ENCODE data around the gene SLC25A20.

Gene SLC25A20

DNA sequence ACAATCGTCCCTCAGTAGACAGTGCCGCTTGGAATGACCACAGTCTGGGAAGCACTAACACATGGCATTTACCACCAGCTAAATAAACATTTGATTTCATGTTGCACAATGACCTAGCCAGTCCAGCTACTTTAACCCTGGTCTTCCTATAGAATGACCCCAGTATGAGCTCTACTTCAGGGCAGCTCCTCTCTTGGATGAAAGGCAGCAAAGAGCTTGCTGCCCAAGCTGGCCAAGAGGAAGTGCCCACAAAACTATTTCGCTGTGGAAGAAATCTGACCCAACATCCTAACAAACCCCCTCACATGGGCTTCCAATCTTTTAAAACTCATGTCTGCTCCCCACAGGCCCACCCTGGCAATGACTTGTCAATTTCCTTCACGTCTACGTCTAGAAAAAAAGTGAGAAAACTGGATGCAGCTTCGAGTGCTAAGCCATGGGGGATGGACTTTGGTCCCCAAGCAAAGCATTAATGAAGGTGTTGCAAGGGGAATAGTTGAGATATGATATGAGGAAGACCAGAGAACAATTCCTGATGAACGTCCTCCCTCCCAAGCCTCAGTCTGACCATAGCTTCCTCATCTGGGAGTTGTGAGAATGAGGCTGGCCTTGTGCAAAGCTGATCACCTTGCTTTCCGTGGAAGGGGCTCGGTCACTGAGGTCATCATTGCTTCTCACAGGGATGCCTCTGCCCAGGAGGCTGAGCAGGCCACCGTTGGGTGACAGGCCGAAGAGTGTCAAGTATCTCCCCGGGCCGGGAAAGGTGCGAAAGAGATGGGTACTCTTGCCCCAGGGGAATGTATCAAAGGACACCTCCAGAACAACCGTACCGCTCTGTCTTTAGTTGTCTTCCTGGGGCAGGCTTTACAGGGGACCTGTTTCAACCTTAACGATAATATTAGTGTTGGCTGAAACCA is 964 bp downstream of the SLC25A20 start:
- DNase-seq: no peak

DNA sequence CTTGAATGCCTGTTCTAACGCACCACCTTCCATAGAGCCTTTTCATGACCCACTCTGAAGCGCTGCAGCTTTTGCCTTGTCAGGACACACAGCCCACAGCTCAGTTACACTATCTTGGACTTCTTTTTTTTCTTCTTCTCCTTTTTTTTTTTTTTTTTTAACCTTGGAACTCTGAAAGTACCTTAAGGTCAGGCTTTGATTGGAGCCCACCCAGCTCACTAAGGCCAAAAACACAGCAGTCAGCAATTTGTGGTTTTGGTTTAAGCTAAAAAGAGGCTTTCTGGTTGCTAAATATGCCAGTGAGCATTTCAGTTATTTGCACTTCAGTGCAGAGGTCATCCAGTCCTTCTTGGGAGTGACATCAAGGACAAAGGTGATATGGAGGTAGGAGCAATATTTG is 1.7 kb downstream of the SLC25A20 start:
- no peak for DNase-seq

DNA sequence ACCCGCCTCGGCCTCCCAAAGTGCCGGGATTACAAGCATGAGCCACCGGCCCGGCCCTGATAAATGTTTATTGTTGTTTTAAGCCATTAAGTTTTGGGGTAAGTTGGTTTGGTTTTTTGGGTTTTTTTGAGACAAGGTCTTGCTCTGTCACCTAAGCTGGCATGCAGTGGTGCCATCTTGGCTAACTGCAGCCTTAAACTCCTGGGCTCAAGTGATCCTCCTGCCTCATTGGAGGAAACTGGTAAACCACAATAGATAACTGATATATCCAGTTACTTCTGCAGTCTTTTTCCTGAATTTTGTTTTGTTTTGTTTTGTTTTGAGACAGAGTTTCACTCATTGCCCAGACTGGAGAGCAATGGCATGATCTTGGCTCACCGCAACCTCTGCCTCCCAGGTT is 4.2 kb downstream of the SLC25A20 start:
- DNase-seq: no peak

DNA sequence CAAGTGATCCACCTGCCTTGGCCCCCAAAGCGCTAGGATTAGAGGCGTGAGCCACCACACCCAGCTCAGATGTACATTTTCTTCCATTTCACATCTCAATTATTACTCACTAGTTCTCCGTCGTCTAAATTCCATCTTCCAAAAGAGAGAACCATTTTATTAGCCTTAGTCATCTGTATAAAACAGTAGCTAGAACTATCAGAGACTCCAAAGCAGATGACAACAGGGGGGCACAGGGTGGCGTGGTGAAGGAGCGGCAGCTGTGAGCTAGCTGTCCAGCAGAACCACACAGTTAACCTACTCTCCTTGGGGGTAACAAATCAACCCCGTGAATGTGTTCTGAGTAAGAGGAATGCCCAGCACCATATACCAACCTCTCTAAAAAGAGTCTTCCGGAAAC is 7.1 kb downstream of the SLC25A20 start:
- DNase-seq: no peak

DNA sequence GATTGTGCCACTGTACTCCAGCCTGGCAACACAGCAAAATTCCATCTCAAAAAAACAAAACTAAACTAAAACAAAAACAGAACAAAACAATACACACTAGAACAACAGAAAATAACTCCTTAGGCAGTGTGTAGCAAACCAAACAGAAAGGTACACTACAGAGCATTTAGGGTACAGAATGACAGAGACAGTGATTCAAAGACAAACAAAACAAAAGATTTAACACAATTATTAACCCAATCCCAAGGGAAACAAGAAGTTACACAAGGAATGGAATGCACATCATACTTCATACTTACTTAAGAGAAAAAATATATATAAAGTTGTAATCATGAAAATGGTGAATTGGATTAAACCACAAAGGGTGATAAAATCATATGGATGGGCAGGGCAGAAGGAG is 12.9 kb downstream of the SLC25A20 start:
- DNase-seq: no peak

DNA sequence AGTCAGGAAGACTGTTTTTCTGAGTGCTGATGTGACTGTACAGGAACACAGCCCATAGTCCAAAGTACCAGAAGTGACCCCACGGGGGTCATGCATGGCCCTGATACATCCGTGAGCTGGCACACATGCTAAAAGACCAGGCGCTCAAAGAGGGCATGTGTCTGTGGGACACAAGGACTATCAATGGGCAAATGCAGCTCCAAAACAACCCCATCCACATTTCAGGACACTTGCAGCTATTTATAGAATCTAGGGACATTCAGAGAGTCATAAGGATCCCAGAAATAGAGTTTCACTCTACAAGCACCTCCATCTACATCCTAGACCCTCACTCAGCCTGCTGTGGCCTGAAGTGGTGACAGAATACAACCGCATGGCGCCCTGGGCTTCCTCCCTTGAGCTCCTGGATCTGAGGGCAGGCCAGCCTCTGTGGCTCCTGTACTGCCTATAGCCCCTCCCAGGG is 17.0 kb downstream of the SLC25A20 start:
- no peak for DNase-seq

DNA sequence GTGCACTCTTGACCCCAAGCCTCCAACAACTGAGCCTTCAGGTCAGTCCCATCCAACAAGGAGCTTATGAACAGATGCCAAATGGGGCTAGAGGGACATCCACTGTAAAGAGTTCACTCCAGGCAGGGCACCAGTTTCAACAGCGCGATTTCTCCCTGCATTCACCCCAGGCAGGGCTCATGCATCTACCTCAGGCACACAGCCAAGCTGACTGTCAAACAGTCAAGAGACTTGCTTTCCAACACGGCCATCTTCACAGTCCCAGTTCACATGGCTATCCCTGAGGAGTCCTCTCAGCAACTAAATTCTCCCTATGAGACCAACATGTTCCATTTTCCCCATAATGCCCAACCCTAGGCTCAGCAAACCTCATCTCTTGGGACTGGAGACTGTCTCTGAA is 17.7 kb downstream of the SLC25A20 start:
- no peak for DNase-seq

DNA sequence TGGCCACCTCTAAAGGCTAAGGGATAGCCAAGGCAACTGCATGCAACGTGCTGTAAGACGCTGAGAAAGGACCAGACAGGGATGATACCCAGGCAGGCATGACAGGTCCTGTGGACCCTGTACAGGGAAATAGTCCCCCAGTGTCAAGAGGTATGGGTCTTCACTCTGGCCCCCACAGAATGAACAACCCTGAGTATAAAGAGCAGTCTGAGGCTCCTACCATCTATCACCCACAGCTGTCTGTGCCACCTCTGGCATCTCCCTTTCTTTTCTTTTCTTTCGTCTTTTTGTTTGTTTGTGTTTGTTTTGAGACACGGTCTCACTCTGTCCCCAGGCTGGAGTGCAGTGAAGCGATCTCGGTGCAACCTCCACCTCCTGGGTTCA is 18.7 kb downstream of the SLC25A20 start:
- DNase-seq: no peak

DNA sequence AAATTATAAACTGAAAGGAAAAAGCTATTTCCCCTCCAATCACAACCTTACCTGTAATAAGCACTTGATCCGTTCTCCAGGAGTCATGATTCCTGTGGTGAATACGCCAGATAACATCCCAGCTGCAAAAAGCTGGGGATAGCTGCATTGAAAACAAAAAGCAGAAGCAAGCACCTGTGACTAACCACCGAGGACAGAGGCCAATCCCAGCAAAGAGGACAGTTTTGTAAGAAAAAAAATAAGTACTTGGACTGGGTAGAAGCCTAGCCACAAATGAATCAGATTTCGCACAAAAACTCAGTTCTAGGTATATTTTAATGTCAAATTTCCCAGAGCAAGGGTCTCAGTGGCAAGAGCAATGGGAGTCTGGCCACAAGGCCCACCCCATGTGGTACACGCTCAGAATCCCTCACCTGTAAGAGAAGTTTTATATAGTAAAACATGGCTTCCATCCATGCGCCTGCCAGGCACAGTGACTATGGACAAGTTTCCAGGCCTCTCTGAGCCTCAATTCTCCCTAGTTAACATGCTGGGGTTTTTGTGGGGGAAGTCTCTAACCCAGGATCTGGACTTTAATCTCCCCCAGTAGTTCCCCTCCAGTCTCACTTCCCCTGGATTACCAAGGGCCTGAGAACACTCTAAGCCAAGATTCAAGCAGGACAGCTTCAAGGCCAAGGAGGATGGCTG is 19.2 kb downstream of the SLC25A20 start:
- DNase-seq: no peak

DNA sequence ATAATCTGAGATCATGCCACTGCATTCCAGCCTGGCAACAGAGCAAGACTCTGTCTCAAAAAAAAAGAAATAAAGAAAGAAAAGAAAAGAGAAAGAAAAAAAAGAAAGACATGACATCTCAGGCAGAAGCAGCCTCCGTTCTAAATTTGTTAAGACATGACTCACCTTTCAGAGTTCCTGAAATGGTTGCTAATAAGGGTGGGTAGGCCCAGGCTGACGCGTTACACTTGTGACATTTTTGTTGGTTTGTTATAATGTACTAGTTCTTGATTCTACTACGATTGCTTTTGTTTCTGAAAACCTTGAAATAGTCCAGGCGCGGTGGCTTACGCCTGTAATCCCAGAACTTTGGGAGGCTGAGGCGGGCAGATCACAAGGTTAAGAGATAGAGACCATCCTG is 21.0 kb downstream of the SLC25A20 start:
- no peak for DNase-seq

DNA sequence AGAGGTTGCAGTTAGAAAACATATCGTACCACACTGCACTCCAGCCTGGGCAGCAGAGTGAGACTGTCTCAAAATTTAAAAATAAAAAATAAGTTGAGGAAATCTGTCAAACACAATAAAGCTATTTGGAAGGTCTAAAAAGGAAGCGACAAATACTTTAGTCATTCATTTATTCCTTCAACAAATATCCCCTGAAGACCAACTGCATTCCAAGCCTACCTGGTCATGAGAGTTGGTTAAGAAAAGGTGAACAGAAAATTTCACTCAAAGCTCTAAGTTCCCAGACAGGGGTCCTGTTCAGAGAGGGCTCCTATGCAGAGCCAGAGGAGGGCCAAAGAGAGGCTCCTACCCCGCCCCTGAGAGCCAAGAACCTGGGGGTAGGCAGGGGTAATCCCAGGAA is 35.6 kb downstream of the SLC25A20 start:
- DNase-seq: no peak

DNA sequence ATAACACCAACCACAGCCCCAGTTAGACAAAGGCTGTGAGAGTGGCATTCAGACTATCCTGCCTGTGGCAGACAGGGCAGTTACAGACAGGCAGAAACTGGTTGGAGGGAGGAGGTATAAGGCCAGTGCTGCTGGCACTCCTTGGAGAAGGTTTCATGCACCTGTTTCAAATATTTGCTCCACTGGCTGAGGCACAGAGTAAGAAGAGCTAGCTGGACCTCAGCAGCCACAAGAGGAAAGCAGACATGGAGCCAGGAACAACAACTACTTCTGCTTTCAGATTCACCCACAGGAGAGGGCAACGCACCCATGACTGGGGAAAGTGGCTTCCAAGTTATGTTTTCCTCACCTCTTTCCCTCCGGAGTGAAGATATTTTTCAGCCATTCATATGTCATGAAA is 39.5 kb downstream of the SLC25A20 start:
- no peak for DNase-seq

DNA sequence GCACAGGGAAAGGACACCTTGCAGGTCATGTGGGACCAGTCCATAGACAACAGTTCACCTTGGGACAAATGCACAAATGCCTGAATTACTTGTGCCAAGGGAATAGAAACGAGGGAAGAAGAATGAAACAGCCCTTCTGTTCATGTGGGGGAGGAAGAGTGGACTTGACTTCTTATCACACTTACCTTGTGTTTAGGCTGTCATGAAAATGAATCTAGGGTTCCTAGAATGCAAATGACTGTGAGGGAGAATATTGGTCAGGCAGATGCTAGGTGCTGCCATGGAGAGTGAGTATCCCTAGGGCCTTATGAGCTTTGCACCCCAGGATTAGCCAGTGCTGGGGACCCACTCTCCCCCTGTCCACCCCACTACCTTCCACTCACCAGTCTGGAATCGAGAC is 40.0 kb downstream of the SLC25A20 start:
- DNase-seq: no peak

DNA sequence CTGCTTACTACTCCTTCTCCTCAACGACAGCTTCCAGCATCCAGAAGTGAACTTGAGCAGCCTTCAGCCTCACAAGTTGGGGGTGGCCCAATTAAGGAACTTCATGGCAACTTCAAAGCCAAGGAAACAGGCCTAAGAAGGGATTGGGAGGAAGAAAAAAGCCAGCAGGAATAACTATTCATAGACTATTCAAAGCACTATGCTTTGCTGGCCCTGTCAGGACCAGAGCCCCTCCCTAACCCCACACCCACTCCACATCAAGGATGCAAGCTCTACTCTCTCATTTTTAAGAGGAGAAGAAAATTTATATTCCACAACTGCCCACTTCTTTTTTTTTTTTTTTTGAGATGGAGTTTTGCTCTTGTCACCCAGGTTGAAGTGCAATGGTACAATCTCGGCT is 41.0 kb downstream of the SLC25A20 start:
- DNase-seq: no peak

DNA sequence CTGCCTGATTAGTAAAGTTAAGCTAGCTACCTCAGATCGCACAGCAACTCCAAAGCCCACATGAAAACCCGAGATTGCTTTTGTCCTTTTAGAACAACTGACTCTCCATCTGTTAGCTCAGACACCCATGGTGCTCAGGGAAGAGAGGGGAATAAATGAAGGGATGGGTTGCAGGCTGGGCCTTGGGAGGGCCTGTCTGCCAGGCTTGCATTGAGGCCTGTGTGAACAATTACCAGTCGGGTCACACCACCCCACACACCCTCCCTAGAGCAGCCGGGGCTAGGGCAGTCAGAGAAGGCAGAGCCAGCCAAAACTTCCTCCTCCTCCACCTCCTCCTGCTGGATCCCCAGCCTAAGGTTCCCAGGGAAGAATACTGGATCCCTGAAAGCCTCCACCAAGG is 42.2 kb downstream of the SLC25A20 start:
- DNase-seq: no peak

DNA sequence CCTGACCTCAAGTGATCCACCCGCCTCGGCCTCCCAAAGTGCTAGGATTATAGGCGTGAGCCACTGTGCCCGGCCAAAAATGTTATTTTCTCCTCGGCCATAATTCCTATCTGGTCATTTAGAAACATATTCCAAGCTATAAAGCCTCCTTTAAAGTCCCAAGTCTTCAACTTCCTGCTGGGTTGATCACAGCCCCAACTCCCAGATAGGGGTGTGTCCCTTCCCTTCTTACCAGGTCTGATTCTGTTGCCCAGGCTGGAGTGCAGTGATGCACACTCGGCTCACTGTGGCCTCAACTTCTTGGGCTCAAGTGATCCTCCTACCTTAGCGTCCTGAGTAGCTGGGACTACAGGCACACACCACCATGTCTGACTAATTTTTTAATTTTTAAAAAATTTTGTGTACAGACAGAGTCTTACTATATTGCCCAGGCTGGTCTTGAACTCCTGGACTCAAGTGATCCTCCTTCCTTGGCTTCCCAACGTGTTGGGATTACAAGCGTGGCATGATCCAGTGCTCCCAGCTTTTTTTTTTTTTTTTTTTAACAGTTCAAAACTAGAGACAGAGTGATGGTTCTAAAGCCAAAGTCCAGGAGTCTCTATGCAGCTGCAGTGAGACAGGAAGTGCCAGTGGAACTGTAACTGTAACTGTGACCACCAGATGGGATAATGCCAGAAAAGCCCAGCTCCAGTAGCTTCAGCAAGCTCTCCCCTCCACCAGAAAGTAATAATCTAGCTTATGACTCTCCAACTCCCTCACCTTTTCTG is 42.8 kb downstream of the SLC25A20 start:
- no peak for DNase-seq

DNA sequence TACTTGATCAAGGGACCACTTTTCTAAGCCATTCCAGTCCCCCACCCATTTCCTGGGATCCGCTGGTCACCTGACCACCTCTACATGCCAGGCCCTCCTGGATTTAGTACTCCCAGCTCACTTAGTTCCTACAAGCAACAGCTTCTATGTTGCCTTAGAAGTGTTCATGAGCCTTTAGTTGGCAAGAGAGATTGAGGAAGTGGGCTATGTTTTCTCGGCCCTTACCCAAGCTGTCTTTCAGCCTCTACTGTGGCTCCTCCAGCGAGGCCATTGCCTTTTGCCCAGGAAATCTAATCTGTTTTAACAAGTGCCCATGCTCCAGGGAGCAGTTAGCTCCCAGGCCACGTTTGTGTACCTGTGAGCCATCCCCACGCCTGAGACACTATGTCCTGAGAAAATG is 46.5 kb downstream of the SLC25A20 start:
- no peak for DNase-seq

DNA sequence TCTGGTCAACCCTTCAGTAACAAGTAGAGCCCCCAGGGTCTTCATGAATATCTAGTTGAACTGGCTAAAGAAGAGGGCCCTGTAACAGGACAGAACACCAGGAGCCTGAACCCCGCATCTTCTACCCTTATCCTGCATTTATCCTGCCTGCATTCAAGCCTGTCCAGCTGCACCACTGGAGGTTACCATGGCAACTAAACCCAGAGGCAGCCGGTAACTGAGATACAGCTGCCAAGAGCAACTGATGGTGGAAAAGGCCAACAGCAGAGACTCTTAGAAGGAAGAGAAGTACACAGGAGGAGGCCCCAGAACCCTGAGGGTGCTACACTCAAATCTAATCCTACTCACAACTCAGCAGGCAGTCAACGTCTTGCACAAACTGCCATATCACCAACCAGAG is 47.3 kb downstream of the SLC25A20 start:
- no peak for DNase-seq

DNA sequence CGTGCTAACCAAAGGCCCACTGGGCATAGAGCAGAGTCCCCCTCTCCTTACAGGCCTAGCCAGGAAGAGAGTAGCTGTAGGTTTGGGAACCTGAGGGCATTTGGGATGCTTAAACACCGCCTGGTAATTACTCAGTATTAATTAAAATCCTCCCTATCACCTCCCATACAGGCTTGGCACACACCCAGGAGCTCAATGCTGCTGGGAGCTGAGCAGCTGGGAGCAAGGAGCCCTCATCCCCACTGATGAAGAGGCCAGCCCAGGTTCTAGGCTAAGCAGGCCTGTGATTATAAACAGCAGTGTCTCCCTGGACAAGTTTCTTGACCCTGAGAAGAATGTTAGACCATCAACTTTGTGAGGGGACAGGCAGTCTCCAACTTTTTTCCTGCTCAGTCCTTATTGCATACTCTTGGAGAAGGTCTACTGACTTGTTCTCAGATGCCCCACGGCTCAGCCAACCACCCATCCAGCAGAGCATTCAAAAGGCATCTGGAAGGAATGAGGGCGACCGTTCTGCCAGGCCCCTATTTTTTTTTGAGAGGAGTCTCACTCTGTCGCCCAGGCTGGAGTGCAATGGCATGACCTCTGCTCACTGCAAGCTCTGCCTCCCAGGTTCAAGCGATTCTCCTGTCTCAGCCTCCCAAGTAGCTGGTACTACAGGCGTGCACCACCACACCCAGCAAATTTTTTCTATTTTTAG is 49.7 kb downstream of the SLC25A20 start:
- no peak for DNase-seq

DNA sequence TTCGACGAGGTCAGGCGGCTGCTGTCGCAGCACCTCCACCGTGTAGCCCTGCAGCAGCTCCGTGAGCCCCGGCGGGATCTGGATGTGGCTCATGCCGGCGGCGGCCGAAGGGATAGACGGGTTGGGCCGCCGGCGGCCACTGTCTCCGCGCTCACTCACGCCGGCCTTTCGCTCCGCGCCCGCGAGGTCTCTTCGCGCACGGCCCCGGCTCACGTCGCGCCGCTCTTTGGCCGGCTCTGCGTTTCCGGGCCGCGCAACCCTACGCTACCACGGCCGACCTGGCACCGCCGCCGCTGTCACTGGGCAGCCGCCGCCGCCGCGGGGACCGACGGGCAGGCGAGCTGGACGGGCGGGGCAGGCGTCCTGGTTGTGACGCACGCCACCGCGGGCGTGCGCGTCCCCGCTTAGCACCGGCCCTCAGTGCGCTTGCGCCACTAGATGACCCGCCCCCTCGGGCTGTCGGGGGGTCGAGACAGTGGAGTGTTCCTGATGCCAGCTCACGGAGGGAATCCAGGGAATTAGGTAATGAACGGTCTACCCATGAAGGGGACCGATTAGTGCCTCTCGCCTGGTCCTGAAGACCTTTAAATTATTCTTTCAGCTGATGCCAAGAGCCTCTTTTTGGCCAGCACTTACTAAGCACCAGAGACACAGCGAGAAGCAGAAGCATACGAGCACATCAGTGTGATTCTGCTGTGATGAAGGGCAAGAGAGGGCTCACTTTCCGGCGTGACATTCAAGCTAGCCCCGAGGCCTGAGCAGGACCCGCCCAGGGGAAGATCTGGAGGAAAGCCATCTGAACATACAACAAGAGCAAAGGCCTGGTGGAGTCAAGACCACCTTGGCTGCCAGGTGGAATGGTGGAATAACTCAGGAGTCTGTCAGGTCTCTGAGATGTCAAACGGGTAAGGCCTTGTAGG is 50.9 kb downstream of the SLC25A20 start, which contains the start of gene PRKAR2A:
PRKAR2A (minus strand) TSS at position 371 of the 920 bp plus-strand sequence; CDS start at position 93, 278 bp downstream.
- DNase-seq: peak; percentile 61

DNA sequence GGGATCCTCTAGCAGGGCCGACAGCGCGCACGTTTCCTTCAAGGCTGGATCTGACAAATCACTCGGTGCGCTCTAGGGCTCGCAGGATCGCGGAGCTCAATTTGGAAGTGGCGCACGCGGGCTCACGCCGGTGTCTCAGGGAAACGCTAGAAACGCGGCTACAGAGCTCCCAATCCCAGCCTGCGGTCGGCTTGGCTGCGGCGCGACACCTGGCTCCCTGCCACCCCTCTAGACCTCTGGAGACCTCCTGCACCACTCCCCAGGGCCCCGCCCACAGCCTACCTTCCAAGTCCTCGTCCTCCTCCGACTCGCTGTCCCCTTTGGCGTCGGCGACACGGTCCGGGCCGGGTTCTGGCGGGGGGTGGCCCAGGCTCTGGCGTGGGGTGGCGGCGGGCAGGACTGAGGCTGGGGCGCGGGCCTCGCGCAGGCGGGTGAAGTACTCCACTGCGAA is 51.6 kb downstream of the SLC25A20 start:
- DNase-seq: peak; percentile 43

DNA sequence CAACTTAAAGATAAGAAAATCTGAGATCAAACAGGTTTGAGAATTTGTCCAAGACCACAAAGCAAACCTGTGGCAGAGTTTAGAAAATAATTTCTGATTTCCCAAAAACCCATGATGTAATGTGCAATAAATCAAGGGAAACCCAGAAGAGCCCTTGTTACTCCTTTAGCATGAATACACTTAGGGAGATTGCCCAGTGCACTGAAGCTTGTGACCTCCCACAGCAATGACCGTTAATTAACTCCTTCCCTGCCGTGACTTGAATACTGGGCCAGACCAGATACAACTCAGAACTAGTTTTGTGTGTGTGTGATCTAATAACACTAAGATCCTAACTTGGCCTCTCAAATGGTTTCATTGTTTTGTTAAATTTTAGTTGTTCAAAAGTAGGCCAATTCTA is 53.5 kb downstream of the SLC25A20 start:
- no peak for DNase-seq
